SU-DHL-6 (cell line): Measurements from ENCODE around the gene TUBB6.

ENCODE experiments used
- EZH2phosphoT487 ChIP-seq: fragments of 200-600 bp; sonication (generic), shearing (Covaris generic); conservative IDR thresholded peaks from 2 replicates; pipeline ENCODE4 v1.6.1; 2018; ENCODE audit warnings: mild to moderate bottlenecking, antibody characterized with exemption, low read length, moderate library complexity, mixed read lengths
- TF ChIP-seq, protein P1 (sequence below): fragments of 200-600 bp; sonication (generic); IDR thresholded peaks from one replicate; pipeline ENCODE4 v1.5.1; 2017; ENCODE audit warnings: antibody characterized with exemption, mild to moderate bottlenecking, low read length, moderate library complexity; ENCODE audit not compliant: insufficient read depth, poor library complexity, severe bottlenecking

GRCh38 chr18:12264864-12265263, 43.2 kb upstream of the TUBB6 start:
- TF ChIP-seq, protein P1, sequence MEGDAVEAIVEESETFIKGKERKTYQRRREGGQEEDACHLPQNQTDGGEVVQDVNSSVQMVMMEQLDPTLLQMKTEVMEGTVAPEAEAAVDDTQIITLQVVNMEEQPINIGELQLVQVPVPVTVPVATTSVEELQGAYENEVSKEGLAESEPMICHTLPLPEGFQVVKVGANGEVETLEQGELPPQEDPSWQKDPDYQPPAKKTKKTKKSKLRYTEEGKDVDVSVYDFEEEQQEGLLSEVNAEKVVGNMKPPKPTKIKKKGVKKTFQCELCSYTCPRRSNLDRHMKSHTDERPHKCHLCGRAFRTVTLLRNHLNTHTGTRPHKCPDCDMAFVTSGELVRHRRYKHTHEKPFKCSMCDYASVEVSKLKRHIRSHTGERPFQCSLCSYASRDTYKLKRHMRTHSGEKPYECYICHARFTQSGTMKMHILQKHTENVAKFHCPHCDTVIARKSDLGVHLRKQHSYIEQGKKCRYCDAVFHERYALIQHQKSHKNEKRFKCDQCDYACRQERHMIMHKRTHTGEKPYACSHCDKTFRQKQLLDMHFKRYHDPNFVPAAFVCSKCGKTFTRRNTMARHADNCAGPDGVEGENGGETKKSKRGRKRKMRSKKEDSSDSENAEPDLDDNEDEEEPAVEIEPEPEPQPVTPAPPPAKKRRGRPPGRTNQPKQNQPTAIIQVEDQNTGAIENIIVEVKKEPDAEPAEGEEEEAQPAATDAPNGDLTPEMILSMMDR: no peak
- no peak for TF ChIP-seq EZH2phosphoT487
